Osteoblast (primary cell): Measurements from ENCODE around the gene SGCG. TPM values are rescaled to one million over a fixed set of nuclear protein-coding genes. Genes with fewer than 3 reads are reported as not detected.

Experiments
- DNase-seq: peaks from one replicate; pipeline ENCODE4 v3.0.0; 2011; ENCODE audit warnings: low spot score, mixed read lengths; ENCODE audit not compliant: insufficient read length; ENCODE audit errors: missing footprints
- H2AFZ ChIP-seq: 2 replicates; pipeline ENCODE4 v1.6.0; 2011; ENCODE audit warnings: mild to moderate bottlenecking, low read length
- H3K27ac ChIP-seq: 2 replicates; pipeline ENCODE4 v1.5.1; 2011; ENCODE audit warnings: mild to moderate bottlenecking, low read depth, low read length, moderate library complexity
- H3K27me3 ChIP-seq: 2 replicates; pipeline ENCODE4 v1.6.0; 2012; ENCODE audit warnings: mild to moderate bottlenecking, control low read depth, inconsistent platforms, low read length, moderate library complexity; ENCODE audit not compliant: insufficient read depth
- H3K36me3 ChIP-seq: 2 replicates; pipeline ENCODE4 v1.5.1; 2011; ENCODE audit warnings: mild to moderate bottlenecking, low read length, control low read depth, moderate library complexity; ENCODE audit not compliant: insufficient read depth
- H3K4me1 ChIP-seq: 2 replicates; pipeline ENCODE4 v1.5.1; 2011; ENCODE audit warnings: mild to moderate bottlenecking, low read length, control low read depth, moderate library complexity; ENCODE audit not compliant: insufficient read depth
- H3K4me2 ChIP-seq: 2 replicates; pipeline ENCODE4 v1.6.0; 2011; ENCODE audit warnings: mild to moderate bottlenecking, low read length; ENCODE audit not compliant: insufficient read depth
- H3K4me3 ChIP-seq: fragments of 200-600 bp; sonication (generic); 3 replicates; pipeline ENCODE4 v1.5.1; 2012; ENCODE audit warnings: mild to moderate bottlenecking, low read length, inconsistent platforms; ENCODE audit not compliant: insufficient read depth
- H3K79me2 ChIP-seq: 2 replicates; pipeline ENCODE4 v1.6.0; 2012; ENCODE audit warnings: mild to moderate bottlenecking, low read length, control low read depth, inconsistent platforms; ENCODE audit not compliant: insufficient read depth
- H3K9me3 ChIP-seq: 2 replicates; pipeline ENCODE4 v1.5.1; 2011; ENCODE audit warnings: low read depth, low read length, control low read depth
- H4K20me1 ChIP-seq: 2 replicates; pipeline ENCODE4 v1.6.0; 2012; ENCODE audit warnings: mild to moderate bottlenecking, low read length, control low read depth; ENCODE audit not compliant: insufficient read depth
- total RNA-seq: library from RNA; depleted of rRNA; stranded (reverse); fragments of >200 nt; gene quantifications from 2 replicates; pipeline ENCODE4 v1.2.3, GENCODE V29; 2012
- TF ChIP-seq, protein P1 (sequence below): IDR thresholded peaks from 2 replicates; pipeline ENCODE4 v1.5.1; 2011; ENCODE audit warnings: mild to moderate bottlenecking, low read depth, low read length, moderate library complexity; ENCODE audit errors: extremely low read depth

Gene SGCG
- total RNA-seq, 1 donor, result 1.4 TPM

DNA sequence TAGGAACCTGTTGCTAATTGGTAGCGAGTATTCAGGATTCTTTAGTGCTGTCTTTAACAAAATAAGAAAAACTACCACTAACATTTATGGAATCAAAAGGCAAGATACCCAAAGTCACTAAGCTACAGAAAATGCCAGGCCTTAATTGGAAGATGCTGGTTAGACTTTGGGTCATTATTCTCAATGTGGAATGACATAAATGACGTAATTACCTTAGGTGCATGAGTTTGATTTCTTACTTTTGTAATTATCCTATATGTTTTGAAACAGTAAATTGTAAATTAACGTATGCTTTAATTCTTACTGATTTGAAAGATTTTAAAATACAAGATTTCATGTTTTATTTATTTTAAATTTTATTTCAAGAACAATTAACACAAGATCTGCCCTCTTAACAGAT is 25.0 kb downstream of the SGCG start:
- Histone ChIP-seq H3K9me3 (no peaks in the 10 kb centered on the region), H2AFZ (no peak overlapping the region), H4K20me1 (no peaks in the 10 kb centered on the region), H3K27me3 (no peaks in the 10 kb centered on the region), H3K4me3 (no peak overlapping the region), H3K27ac (no peak overlapping the region), H3K36me3 (no peaks in the 10 kb centered on the region), H3K79me2 (no peaks in the 10 kb centered on the region), H3K4me2 (no peak overlapping the region), H3K4me1 (no peaks in the 10 kb centered on the region)
- no peak for DNase-seq
- TF ChIP-seq, protein P1, sequence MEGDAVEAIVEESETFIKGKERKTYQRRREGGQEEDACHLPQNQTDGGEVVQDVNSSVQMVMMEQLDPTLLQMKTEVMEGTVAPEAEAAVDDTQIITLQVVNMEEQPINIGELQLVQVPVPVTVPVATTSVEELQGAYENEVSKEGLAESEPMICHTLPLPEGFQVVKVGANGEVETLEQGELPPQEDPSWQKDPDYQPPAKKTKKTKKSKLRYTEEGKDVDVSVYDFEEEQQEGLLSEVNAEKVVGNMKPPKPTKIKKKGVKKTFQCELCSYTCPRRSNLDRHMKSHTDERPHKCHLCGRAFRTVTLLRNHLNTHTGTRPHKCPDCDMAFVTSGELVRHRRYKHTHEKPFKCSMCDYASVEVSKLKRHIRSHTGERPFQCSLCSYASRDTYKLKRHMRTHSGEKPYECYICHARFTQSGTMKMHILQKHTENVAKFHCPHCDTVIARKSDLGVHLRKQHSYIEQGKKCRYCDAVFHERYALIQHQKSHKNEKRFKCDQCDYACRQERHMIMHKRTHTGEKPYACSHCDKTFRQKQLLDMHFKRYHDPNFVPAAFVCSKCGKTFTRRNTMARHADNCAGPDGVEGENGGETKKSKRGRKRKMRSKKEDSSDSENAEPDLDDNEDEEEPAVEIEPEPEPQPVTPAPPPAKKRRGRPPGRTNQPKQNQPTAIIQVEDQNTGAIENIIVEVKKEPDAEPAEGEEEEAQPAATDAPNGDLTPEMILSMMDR, result no peak

DNA sequence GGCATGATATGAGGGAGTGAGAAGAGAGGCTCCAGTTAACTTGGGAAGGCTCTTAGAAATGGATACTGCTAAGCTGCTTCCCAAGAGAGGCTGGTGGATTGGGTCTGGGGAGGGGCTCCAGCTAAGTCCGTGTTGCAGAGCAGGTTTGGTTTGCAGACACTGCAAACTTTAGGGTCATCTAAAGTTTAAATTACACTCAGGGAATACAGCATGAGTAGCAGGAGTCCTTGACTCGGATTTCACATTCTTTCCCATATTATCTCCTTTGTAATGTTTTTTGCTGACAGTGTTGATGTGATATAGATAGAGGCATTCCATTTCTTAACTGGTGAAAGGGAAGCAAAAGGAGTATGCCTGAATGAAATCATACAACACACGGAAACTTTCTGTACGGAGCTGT is 31.9 kb downstream of the SGCG start:
- Histone ChIP-seq H3K27me3 (no peaks in the 10 kb centered on the region), H4K20me1 (no peaks in the 10 kb centered on the region), H2AFZ (no peak overlapping the region), H3K9me3 (no peaks in the 10 kb centered on the region), H3K4me3 (no peak overlapping the region), H3K27ac (no peak overlapping the region), H3K4me1 (no peaks in the 10 kb centered on the region), H3K79me2 (no peaks in the 10 kb centered on the region), H3K4me2 (no peak overlapping the region), H3K36me3 (no peaks in the 10 kb centered on the region)
- DNase-seq, result peak; percentile 6
- TF ChIP-seq, protein P1, result no peak

DNA sequence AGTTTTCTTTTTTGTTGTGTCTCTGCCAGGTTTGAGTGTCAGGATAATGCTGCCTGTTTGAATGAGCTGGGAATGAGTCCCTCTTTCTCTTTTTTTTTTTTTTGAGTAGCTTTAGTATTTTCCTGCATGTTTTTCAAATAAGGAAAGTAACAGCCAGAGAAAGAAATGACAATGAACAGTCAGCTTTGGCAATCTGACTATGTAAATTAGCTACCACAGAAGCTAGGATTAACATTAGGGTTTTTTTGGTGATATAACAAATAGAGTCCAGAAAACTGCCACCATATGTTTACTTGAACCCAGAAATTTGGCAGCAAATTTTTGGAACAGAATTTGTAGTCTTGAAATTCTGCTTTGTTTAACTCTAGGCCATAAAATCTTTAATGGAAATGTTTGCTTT is 50.5 kb downstream of the SGCG start:
- Histone ChIP-seq H3K27ac (no peak overlapping the region), H4K20me1 (no peaks in the 10 kb centered on the region), H3K4me2 (no peak overlapping the region), H3K36me3 (no peaks in the 10 kb centered on the region), H3K79me2 (no peaks in the 10 kb centered on the region), H3K4me3 (no peak overlapping the region), H3K27me3 (no peaks in the 10 kb centered on the region), H2AFZ (no peak overlapping the region), H3K9me3 (no peaks in the 10 kb centered on the region), H3K4me1 (no peaks in the 10 kb centered on the region)
- no peak for DNase-seq
- TF ChIP-seq, protein P1, result no peak

DNA sequence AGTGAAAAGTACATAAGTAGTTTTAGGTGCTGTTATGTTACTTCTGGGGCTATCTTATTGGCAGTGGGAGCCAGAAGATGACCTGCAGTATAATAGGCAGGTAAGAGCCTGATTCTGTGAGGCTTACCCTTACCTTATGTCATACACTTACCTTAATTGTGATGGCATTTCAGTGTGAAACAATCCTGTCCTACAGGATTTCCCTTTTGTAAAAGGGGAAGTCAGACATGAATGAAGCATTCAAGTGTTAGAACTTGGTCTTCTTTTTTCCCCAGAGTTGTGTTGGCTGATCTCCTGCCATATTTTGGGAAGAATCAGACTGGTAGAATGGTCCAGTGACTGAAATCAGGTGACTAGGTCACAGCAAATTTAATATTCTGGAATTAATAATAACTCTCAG is 55.2 kb downstream of the SGCG start:
- Histone ChIP-seq H3K36me3 (no peaks in the 10 kb centered on the region), H3K9me3 (no peaks in the 10 kb centered on the region), H4K20me1 (no peaks in the 10 kb centered on the region), H3K27ac (no peak overlapping the region), H2AFZ (no peak overlapping the region), H3K4me1 (no peaks in the 10 kb centered on the region), H3K27me3 (no peaks in the 10 kb centered on the region), H3K4me2 (no peak overlapping the region), H3K79me2 (no peaks in the 10 kb centered on the region), H3K4me3 (no peak overlapping the region)
- DNase-seq, result peak; percentile 74
- TF ChIP-seq, protein P1, result no peak
